Spleen (tissue), 7 donors: ENCODE results near the gene SLC27A1.

Experiments used
- CTCF ChIP-seq, 11 experiments: fragments of 200-600 bp in 7 of 11; fragments of 450-650 bp in 4 of 11; sonication (generic) in 4 of 11; IDR thresholded peaks in 8 of 11; conservative IDR thresholded peaks in 3 of 11; 1 replicate in 7 of 11; 2 replicates in 4 of 11; pipeline versions ENCODE4 v1.4.0 to v1.8.0; 2016 to 2021; ENCODE audit warnings: antibody characterized with exemption in 11 of 11, inconsistent platforms in 4 of 11, mild to moderate bottlenecking in 1 of 11
- POLR2A ChIP-seq, 3 donors: fragments of 450-650 bp; IDR thresholded peaks; one replicate each; pipeline ENCODE4 v1.5.1; 2017; ENCODE audit warnings: antibody characterized with exemption in 3 of 3, mild to moderate bottlenecking in 1 of 3
- donor health status: DM: no; HTN: no; CAD: no; lungs with moderate emphysema.
- donor health status: DM: no; HTN: no; CAD: no.
- donor health status: DM: no; HTN: no; CAD: no.

GRCh38 chr19:17455308-17456123 is 14.8 kb upstream of the SLC27A1 start:
- TF ChIP-seq CTCF (IDR thresholded peaks at IDR 0.05 in 8 of 11, conservative IDR thresholded peaks at IDR 0.05 in 3 of 11), result no peak
- no peak for TF ChIP-seq POLR2A (IDR thresholded peaks at IDR 0.05)
